CD4-positive, alpha-beta T cell treated with Interleukin-4 for 4 hours (primary cell): ENCODE data around the gene TMEM171.

Experiments
- DNase-seq: peaks from one replicate; pipeline ENCODE4 v3.0.0-alpha.2; 2020

The TMEM171 gene

DNA sequence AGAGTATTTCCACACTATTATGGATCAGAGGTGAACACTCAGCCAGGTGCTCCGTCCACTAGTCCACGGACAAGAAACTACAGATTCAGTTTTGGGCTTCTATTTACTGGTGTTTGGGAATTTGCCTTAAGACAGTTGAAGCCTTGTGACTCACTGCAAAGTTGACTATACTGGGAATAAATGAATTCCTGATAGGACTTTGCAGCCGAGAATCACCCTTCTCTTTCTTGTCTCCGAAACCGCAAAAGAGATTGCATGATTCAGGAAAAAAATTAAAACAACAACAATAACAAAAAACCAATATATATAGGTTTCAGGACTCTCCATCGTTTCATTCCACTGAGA is 716 bp downstream of the TMEM171 start:
- DNase-seq = no peak

- no peak for DNase-seq
Measured at GRCh38 chr5:73122875-73123810, 2.8 kb downstream of the TMEM171 start.

GRCh38 chr5:73125289-73125688 is 4.9 kb downstream of the TMEM171 start:
- no peak for DNase-seq

- no peak for DNase-seq
Measured at GRCh38 chr5:73126381-73126780, 6.0 kb downstream of the TMEM171 start.

DNA sequence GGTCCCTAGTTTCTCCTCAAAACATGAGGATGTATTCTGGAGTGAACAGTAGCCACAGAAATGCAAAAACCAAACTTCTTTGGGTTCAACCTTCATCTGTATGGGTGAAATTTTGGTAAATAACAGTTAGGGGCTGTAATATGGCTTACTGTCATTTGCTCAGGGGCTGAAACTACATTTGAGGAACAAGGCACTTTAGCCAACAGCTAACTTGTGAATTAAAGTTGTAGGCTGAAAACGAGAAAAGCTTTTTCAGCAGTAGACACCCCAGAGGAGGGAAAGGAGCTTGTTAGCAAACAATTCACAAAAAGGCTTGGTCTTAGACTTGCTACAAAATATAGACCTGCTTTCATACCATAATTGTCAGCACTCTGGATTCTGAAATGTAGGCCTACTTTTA is 6.6 kb downstream of the TMEM171 start:
- no peak for DNase-seq

GRCh38 chr5:73129143-73129542 is 8.8 kb downstream of the TMEM171 start:
- no peak for DNase-seq

GRCh38 chr5:73130811-73131210 is 10.4 kb downstream of the TMEM171 start:
- DNase-seq = no peak

DNA sequence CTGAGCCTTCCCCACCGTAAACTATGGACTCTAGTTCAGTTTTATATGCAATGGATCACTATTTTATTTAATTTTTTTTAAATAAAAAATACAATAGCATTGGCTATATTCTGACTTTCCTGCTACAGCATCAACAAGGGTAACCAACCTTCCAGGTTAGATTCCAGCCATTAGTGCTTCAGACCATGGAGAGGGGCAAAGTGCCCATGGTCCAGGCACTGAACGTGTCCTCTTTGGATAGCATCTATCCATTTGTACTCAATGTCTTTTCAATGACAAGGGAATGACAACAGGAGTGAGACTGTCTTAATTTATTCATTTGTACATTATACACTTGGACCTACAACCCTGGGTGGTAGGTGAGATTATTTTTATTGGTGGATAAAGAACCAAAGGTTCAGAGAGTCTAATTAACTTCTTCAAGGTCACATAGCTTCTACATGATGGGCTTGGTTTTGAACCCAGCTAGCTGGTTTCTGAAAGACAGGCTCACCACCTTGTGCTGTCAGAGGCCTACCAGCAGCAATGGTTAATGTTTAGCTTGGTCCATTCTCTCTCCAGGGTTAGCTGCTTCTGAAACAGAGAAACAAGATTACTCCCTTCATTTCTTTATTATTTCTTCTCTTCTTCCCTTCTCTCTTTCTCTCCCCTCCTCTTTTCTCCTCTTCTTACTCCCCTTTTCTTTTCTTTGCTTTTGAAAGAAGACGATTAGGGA is 11.5 kb downstream of the TMEM171 start:
- DNase-seq = no peak

GRCh38 chr5:73132759-73133158 is 12.4 kb downstream of the TMEM171 start:
- no peak for DNase-seq

DNA sequence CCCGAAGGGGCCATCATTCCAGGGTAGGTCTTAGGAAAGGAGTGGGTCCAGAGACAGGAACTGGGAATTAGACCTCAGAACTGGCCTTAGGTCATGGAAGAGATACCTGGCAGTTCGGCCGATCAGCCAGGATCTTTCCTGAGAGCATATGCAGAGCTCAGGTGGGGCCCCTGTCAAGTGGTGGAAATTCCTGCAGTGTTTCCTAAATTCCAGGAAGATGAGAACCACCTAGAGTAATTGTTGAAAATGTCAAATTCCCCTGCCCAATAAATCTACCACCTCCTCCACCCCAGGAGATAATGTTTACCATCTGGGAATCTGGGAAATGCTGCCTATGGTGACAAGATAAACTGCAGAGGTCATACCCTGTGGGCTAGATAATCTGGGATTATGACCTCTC is 14.6 kb downstream of the TMEM171 start:
- DNase-seq = no peak

DNA sequence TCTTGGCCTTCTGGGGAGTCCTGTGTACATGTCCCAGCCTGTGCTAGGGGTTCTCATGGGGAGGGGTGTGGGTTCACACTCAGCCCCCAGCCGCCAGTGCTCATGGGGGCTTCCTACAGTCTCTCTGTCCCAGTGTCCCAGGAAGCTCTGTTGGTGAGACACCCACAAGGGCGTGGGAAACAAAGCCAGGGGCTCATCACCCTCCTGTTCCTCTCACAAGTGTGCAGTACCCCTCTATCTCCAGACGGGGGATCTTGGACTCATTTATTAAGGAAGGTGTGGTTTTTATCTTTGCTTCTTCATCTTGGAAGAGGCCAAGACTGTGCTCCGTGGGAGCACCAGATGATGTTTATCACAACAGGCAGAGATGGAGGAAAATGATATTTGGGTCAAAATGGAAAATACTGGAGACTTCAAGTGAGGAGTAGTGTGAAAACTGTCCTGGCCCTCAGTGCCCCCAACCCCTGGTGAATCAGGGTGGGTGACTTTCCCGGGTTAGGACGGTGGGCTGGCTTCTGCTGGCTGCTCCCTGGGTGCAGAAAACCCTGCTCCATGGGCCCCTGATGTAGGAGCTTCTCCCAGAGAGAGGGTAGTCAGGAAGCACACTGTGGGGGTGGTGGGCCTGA is 15.2 kb downstream of the TMEM171 start:
- no peak for DNase-seq

- no peak for DNase-seq
Measured at GRCh38 chr5:73136055-73136562, 15.7 kb downstream of the TMEM171 start.

DNA sequence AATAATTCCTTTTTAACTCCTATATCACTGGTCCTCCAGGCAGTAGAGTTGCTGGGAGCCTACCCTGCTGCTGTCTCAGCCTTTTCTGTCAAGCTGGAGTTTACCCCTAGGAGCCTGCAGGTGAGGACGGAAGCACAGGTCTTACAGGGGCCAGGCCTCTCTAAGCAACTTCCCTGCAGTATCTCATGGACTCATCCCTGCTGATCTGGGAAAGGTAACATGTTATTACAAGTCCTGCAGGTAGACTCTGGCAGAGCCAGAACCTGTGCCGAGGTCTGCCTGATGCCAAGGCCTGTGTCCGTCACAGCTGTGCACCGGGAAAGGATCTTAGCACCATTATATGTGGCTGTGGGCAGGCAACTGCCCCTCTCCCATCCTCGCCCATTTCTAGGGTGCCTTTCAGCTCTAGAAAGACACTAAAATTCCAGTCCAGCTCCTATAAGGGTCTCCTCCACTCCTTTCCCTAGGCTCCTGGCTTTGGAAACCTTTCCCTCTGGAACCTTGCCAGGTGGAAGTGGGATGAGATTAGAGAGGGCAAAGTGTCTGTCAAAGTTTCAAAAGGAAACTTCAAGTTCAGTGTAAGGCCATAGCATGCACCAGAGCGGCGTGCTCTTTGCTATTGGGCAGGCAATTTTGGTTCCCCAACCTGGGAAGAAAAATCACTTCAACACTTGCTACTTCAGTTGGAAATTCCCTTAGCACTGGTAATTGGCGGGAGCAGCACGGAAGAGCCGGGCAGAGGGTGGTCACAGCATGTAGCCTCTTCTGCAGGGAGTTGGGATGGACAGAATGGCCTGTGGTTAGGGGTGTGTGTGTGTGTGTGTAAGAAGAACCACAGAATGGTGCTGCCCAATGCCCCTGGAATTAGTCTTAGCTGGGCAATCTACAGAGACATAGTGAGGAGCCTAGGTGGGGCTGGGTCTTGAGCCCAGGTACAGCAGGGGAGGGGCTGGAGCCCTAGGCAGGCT is 17.5 kb downstream of the TMEM171 start:
- DNase-seq = no peak

GRCh38 chr5:73139485-73139884 is 19.1 kb downstream of the TMEM171 start:
- no peak for DNase-seq

- no peak for DNase-seq
Measured at GRCh38 chr5:73140801-73141200, 20.4 kb downstream of the TMEM171 start.

DNA sequence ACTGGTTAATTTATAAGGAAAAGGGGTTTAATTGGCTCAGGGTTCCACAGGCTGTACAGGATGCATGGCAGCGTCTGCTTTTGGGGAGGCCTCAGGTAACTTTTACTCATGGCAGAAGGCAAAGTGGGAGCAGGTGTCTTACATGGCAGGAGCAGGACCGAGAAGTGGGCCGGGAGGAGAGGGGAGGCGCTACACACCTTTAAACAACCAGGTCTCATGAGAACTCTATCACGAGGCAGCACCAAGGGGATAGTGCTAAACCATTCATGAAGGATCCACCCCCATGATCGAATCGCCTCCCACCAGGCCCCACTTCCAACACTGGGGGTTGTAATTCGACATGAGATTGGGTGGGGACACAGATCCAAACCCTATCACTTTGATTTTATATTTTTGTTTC is 21.7 kb downstream of the TMEM171 start:
- no peak for DNase-seq

DNA sequence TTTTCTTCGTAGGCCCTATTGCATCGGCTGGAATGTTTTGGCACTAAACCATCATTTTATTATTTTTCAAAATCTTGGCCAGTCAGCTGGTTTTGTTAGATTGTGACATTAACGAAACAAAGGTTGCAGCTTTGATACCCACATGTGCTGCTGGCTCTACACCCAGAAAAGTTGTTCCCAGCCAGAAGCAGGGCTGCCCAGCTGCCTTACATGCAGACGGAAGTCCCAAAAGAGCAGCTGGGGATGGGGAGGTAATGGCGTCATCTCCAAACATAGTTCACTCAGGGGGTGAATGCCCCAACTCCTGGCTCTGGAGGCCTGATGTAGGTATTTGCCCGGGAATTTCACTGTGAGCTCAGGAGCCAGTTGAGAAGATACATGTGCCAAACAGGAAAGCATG is 23.3 kb downstream of the TMEM171 start:
- DNase-seq = no peak

DNA sequence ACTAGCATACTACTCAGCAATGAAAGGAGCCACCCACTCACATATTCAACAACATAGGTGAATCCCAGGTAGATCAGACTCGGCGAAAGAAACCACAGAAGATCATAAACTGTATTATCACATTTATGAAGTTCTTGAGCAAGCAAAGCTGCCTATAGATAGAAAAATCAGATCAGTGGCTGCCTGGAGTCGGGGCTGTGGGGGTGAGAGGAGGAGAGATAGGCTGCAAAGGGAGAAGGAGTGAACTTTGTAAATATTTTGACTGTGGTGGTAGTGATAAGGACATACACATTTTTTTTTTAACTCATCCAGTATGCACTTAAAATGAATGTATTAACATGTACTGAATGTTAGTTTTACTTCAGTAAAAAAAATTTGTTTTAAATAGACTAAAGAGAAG is 29.2 kb downstream of the TMEM171 start:
- no peak for DNase-seq

- DNase-seq = no peak
Measured at GRCh38 chr5:73150876-73151275, 30.5 kb downstream of the TMEM171 start.

DNA sequence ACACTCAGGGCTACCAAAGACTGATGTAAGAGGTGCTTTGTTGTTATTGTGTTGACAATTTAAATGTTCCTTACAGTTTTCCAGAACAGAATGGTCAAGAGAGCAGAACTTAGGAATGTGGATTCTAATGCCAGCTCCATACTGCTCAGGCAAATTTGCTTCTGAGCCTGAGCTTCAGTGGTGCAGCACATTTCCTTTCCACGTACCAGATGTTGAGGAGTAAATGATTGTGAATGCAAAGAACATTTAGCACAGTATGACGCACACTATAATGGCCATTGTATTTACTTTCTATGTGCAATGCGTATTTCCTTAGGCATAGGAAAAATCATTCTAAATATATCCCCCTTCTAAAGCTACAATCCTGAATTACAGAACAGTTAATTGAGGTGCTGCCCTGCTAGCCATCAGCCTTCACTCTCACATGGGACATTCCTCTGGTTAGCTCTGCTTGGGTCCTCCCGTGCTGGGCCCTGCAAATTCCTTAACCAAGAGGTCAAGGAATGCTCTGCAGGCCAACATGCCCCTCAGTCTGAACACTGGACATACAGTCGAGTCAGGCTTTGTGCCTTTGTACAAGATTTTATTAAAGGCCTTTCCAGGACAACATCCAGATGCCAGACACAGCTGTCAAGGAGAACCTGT is 31.5 kb downstream of the TMEM171 start:
- no peak for DNase-seq

- DNase-seq = no peak
Measured at GRCh38 chr5:73152411-73153388, 32.3 kb downstream of the TMEM171 start.
